GM21423 (cell line): ENCODE data around the gene PSMD8.
"Not testable (repeated sequence)": the region's sequence is repeated elsewhere in the genome, so short reads cannot be mapped to it uniquely, and the experiment has no call there.

ENCODE experiments used
- ATAC-seq: cut with Tn5 transposase; IDR thresholded peaks from one replicate; pipeline ENCODE4 v1.9.1; 2021; ENCODE audit warnings: mild to moderate bottlenecking, moderate library complexity; ENCODE audit not compliant: unreplicated experiment

Gene PSMD8

DNA sequence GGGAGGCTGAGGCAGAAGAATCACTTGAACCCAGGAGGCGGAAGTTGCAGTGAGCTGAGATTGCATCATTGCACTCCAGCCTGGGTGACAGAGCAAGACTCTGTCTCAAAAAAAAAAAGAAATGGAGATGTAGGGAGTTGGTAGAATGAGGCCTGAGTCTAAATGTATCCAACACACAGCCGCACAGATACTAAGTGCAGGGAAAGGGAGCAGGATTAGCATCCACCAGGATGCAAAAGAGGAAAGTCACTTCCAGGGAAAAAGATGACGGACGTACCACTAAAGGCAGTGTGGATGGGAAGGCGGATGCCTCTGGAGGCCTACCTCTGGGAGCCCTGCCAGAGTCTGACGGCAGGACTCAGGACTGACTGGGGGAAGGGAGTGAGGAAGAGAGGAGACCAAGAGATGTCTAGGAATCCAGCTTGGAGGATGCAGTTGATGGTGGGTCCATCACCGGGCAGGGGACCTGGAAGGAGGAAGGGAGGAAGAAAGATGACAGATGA lies 35.3 kb downstream of the PSMD8 start:
- no peak for ATAC-seq

- ATAC-seq, result not testable (repeated sequence)
Measured at GRCh38 chr19:38410407-38410806, 36.0 kb downstream of the PSMD8 start.

GRCh38 chr19:38411041-38411712 lies 36.8 kb downstream of the PSMD8 start:
- ATAC-seq, result no peak

- not testable (repeated sequence) for ATAC-seq
Measured at GRCh38 chr19:38411898-38412297, 37.5 kb downstream of the PSMD8 start.

GRCh38 chr19:38412491-38412890 lies 38.1 kb downstream of the PSMD8 start:
- no peak for ATAC-seq

DNA sequence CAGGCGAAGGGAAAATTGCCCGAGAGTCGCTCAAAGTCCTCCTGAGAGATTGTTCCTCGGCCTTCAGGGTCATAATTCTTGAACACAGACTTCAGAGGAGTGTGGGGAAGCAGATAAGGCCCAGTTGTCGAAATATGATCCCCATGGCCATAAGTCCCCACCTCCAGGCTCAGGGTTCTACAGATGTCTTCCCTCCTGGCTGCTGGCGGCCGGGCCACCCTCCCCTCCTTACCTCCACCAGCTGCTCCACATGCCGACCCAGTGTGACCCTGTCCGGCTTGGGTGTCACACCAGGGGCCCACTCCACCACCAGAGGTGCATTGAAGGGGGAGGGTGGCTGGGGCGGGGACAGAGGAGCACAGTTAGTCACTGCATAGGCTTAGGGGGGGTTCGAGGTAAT lies 38.6 kb downstream of the PSMD8 start:
- no peak for ATAC-seq

- no peak for ATAC-seq
Measured at GRCh38 chr19:38413416-38413815, 39.0 kb downstream of the PSMD8 start.

- no peak for ATAC-seq
Measured at GRCh38 chr19:38417146-38417543, 42.8 kb downstream of the PSMD8 start.

- no peak for ATAC-seq
Measured at GRCh38 chr19:38417544-38418506, 43.5 kb downstream of the PSMD8 start.

- no peak for ATAC-seq
Measured at GRCh38 chr19:38420935-38421334, 46.6 kb downstream of the PSMD8 start.

GRCh38 chr19:38421856-38422255 lies 47.5 kb downstream of the PSMD8 start:
- no peak for ATAC-seq

DNA sequence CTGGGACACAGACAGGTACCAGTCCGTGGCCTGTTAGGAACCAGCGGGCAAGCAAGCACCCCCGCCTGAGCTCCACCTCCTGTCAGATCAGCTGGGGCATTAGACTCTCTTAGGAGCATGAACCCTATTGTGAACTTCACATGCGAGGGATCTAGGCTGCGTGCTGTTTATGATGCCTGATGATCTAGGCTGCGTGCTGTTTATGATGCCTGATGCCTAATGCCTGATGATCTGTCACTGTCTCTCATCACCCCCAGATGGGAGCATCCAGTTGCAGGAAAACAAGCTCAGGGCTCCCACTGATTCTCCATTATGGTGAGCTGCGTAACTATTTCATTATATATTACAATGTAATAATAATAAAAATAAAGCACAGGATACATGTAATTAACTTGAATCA lies 48.1 kb downstream of the PSMD8 start:
- no peak for ATAC-seq

DNA sequence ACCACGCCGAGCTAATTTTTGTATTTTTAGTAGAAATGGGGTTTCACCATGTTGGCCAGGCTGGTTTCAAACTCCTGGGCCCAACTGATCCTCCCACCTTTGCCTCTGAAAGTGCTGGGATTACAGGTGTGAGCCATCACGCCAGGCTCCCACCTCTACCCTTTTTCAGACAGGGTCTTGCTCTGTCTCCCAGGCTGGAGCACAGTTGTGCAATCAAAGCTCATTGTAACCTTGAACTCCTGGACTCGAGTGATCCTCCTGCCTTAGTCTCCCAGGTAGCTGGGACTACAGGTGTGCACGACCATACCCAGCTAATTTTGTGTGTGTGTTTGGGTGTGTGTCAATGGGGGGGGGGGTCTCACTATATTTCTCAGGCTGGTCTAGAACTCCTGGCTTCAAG lies 49.9 kb downstream of the PSMD8 start:
- ATAC-seq, result no peak

DNA sequence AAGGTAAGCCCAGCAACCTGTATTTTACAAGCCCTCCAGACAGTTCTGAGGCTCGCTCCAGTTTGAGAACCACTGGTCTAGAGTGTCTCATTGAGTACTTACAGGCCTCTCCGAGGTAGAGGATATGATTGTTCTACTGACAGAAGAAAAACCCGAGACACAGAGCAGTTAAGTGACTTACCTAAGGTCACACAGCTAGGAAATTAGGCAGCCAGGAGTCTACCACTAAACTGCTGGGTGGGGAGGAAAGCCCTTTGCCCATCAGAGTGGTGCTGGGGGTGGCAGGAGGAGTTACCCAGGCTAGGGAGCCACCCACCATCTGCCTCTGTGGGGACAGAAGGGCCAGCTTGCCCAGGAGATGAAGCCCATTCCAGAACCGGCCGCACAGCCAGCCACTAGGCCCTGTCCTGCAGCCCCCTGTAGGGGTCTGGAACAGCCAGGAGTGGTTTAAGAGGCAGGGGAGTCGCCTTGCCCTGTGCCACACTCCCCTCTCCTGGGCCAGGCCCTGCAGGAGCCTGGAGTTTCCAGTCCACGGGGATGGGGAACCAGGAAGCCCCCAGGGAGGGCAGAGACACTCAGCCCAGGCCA lies 50.9 kb downstream of the PSMD8 start:
- no peak for ATAC-seq

DNA sequence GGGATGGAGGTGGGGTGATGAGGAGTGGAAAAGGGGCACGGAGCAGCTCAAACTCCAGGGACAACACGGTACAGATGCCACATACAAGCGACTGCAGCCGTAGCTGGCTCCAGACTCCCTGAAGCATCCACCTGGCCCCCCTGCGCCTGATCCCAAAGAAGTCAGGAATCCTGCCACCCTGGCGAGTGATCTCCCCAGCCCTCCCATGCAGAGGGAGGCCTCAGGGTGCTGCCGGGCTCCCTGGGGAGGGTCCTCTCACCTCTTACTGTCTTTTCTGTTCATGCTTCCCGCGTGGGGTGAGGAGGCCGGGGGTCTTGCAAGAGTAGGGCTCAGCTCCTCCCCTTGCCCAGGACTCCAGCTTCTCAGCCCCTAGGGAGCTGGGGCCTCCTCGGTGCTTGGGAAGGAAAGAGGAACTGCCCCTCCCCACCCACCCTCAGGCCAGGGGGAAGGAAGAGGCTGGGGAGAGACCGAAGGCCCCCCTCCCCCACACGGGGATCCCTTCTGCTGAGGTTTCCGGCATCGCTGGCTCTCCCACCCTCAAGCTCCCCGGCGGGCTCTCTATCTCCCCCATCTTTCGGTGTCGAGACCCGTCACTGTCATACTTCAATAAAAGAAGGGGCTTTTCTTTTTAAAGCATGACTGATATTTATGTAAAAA lies 51.6 kb downstream of the PSMD8 start, which contains the start of gene RASGRP4:
Gene RASGRP4, minus strand, starts transcription at position 410 of the 657 bp plus-strand sequence. Its CDS starts 128 bp downstream, at position 282.
- ATAC-seq, result no peak

DNA sequence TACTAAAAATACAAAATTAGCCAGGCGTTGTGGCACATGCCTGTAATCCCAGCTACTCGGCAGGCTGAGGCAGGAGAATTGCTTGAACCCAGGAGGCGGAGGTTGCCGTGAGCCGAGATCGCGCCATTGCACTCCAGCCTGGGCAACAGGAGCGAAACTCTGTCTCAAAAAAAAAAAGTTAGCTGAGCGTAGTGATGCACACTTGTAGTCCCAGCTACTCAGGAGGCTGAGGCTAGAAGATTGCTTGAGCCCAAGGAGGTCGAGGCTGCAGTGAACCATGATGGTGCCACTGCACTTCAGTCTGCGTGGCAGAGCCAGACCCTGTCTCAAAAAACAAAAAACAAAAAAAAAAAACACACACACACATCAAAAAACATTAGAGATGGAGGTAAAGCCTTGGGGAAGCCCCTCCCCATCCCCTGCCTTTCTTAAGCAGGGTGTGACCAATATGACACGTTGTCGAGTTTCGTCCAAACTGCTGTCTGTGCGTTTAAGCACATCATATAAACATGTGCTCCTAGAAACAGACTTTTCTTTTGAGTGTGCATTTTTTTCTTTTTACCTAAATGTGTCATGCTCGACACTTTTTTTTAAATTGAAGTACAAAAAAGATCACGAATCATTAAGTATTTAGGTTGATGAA lies 52.8 kb downstream of the PSMD8 start:
- not testable (repeated sequence) for ATAC-seq

- no peak for ATAC-seq
Measured at GRCh38 chr19:38429055-38429810, 54.9 kb downstream of the PSMD8 start.

GRCh38 chr19:38429811-38430156 lies 55.4 kb downstream of the PSMD8 start:
- no peak for ATAC-seq

GRCh38 chr19:38430931-38431330 lies 56.6 kb downstream of the PSMD8 start:
- ATAC-seq, result no peak

GRCh38 chr19:38433268-38433733 lies 58.9 kb downstream of the PSMD8 start, which contains the start of gene RYR1:
Gene RYR1, plus strand, starts transcription at chr19:38433691. Its CDS starts 139 bp downstream, at chr19:38433830.
- no peak for ATAC-seq
